NCI-H2107 (cell line): ENCODE results near the gene SLC25A47.
"Not testable (repeated sequence)": the region's sequence is repeated elsewhere in the genome, so short reads cannot be mapped to it uniquely, and the experiment has no call there.

Experiments used
- DNase-seq: peaks from one replicate; lab custom pipeline; 2025; lab: John Stamatoyannopoulos, UW

The SLC25A47 gene, protein sequence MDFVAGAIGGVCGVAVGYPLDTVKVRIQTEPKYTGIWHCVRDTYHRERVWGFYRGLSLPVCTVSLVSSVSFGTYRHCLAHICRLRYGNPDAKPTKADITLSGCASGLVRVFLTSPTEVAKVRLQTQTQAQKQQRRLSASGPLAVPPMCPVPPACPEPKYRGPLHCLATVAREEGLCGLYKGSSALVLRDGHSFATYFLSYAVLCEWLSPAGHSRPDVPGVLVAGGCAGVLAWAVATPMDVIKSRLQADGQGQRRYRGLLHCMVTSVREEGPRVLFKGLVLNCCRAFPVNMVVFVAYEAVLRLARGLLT

DNA sequence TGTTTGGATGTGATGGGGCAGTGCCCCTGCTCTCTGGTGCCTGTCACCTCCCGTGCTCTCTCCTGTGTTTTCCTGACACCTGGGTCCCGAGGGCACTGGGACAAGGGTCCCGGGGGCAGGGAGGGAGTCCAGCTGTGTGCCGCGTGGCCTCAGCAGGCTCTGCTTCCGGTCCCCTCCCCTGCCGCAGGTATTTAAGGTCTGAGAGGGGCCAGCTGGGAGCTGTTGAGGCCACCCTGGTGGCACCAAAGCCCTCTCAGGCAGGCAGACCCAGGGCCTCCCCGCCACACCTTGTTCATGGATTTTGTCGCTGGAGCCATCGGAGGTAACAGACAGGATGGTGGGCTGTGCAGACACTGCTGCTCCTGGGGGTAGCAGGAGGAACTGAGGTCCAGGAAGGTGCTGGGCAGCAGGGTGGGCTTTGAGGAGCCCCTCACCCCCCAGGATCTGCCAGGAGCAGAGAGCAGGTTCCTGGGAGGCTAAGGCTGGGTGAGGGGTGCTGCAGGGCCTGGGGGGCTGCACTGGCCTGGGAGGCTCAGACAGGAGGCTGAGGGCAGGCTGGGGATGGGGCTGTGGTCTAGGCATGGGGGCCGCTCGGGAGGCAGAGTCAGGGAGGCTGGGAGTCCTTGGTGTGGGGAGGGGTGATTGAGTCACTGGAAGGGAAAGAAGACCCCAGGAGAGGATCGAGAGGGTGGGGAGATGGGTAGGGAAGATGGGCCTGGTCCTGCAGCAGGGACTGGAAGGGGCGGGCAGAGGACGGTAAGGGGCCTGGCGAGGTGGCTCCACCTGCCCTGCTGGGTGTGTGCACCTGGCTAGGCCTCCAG, at the start of gene SLC25A47:
Gene SLC25A47, plus strand, starts transcription at position 219 of the 821 bp plus-strand sequence. Its CDS starts 76 bp downstream, at position 295.
- no peak for DNase-seq

DNA sequence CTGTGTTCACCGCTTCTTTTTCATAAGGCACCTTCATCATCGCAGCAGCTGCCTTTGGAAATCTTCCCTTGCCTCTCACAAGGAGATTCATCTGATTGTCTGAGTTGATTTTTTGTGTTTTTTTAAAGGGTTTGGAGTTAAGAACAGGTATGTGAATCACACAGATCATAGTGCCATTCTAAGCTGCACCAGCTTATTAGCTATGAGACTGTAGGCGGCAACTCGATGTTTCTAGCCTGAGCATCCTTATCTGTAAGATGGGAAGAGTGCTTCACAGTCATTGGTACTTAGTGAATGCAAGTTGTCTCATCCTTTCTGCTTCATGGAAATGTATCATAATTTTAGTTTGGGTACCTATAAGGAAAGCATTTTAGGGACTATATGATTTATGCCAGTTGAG, 48.9 kb upstream of the SLC25A47 start:
- DNase-seq: no peak

DNA sequence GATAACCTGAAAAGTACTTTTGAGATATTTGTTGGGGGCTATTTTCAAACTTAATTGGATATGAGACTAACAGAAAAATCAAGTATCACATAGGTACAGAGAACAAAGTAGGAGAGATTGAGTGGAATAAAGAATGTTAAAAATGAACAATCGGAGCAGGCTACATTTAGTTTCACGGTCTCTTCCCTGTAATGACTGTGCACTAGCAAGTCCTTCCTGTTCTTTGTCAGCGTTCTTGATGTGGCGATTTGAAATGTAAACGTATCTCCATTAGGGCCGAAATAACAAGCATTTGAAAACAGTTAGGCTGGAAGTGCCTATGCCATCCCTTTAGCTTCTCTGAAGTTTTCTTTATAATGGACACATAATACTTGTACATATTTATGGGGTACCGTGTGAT, 47.9 kb upstream of the SLC25A47 start:
- no peak for DNase-seq

DNA sequence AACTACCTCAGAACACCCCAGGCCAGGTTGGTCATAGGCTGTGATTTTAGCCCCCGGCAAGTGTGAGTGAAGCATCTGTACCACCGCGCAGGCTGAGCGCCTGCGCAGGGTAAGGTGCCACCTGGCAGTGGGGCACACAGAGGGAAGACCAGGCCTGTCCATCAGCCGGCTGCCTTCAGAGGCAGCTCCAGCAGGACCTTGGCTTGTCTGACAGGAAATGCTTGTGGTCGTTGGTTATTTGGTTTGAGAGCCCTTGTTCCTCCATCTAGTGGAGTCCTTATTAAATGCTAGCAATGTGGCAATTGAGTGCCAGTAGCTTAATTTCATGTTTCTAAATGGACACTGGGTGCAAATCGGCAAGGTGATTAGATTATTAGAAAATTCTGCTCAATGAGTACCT, 44.4 kb upstream of the SLC25A47 start:
- no peak for DNase-seq

DNA sequence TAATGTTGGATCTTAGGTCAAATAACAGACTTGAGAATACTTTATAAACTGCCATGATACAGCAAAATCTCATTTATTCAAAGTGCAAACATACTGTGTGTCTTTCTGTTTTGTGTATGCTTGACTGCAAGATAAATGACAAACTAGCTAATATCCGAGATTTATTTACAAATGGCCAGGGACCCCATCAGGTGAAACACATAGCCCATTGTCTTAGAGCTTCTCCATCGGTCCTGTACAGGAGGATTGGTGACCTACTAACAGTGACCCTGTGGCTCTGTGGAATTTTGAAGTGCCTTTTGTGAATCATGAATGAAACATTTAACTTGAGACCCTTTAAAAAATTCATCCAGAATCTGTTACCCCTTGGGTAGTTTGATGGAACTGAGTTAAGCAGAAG, 44.0 kb upstream of the SLC25A47 start:
- no peak for DNase-seq

DNA sequence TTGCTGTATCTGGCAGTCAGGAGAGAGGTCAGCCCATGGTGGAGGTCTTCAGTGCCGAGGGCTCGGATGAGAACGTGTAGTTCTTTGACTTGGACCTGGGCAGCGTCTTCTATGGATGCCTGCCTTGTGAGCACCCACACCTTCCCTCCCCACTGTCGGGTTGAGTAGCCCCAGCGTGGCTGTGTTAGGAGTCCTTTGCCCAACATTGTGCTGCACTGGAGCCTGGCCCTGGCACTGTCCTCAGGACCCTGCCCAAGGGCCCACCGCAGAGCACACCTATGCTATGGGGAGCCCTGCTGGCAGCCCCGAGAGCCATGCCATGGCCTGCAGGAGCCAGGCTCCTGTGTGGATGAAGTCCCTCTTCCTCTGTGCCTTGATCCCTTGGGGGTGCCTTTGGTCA, 43.6 kb upstream of the SLC25A47 start:
- DNase-seq: no peak

DNA sequence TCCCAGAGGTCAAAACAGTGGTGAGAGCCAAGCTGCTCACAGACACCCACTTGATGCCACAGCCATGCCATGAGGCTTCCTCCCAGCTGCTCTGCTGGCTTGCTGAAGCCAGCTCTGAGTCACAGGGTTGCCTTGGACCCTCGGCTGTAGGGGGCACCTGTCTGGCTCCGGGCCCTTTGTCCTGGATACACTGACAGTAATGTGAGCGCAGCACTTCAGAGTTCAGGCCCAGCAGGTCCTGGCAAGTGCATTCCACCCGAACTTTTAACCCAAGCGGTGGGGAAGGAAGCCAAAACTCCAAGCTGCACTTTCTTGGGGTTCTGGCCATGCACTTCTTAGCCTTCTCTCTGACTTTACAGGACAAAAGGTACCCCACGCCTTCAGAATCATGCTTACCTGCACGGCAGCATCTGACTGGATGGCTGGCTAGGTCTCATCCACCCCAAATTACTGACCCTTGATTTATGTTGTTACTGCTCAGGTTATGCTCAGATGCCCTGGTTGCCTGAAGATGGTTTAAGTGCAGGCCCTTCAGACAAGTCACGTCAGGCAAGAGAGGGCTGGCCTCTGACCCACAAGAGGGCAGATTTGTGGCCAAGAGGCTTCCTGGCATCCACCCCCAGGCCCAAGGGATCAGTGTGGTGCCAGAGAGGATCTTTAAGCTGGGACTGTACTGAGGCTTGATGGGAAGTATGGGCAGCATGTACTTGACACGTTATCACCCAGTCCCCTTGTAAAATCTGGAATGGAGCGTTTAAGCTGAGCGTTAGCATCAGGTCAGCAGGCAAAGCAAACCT, 41.7 kb upstream of the SLC25A47 start:
- DNase-seq: no peak

DNA sequence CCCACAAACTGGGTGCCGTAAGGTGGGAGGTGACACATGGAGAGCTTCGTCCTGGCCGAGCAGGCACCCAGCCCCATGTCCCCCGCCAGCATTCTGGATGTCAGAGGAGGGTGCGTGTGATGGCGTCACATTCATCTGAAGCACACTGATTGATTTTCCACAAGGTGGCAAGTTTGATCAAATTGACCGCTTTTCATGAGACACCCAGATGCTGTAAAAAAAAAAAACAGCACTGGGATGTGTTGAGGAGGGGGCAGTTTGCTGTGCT, 41.1 kb upstream of the SLC25A47 start:
- DNase-seq: no peak

DNA sequence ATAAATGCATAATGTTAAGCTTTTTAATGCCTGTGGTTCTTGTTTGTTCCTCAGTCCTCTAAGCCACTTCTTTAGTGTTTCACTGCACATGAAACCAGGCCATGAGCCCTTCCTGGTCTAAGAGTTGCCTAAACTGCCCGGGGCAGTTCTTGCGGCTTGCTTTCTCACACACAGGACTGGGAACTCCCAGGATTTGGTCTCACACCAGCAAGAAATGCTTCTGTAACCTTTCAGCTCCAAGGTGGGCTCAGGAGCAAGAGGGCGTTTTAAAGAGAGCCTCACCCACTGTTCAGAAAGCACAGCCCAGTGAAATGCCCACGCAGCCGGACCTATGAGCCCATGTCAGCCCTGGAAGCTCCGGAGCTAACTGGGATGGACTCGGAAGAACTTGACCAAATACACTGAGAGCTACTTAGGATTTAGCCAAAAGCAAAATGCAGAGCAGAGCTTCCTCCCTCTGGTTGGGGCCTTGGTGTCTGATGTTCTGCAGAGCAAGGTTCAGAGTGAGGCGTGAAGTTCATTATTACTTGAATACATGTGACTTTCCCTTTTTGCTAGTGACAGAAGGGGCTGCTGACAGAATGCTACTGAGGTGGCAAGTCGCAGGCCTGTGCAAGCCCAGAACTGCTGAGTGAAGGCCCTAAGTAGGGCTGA, 40.2 kb upstream of the SLC25A47 start:
- DNase-seq: no peak

DNA sequence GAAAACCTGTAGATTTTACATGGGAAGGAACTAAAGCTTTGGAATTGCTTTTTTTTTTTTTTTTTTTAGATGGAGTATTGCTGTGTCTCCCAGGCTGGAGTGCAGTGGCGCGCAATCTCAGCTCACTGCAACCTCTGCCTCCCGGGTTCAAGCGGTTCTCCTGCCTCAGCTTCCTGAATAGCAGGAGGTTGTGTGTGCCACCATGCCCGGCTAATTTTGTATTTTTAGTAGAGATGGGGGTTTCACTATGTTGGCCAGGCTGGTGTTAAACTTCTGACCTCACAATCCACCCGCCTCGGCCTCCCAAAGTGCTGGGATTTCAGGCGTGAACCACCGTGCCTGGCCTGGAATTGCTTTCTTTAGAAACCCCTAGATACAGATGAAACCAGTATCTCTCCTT, 39.7 kb upstream of the SLC25A47 start:
- DNase-seq: not testable (repeated sequence)

DNA sequence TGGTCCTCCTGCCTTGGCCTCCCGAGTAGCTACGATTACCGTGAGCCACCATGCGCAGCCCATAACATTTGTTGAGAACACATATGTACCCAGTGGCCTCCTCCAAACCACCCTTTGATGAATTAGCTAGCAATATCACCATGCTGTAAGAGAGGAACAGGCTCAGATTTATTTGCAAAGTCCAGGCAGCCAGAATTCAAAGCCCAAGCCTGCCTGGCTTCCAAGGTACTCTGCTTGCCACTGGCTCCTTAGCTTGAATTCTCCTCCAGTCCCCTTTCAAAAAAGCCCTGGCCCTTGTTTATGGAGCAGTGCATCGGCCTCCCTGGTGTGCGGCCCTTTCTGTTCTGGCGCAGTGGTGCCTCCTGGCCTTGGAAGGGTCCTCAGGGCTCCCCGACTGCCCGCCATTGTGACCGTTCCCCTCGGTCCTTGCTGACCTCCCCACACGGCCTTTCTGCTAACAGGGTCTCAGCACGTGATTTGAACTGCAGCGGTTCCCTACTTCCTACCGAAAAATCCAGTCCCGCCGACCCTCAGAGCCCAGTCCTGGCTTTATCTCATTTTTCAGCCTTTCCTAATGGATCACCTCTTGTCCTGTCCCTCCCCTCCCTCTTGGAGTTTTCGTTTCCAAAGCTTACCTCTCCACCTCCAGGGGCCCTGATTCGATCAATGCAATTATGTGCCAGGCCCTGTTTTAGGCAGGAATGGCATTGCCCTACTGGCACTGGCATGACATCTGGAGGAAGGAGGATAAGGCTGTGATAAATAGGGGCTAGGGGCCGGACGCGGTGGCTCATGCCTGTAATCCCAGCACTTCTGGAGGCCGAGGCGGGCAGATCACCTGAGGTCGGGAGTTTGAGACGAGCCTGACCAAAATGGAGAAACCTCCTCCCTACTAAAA, 38.9 kb upstream of the SLC25A47 start:
- no peak for DNase-seq

DNA sequence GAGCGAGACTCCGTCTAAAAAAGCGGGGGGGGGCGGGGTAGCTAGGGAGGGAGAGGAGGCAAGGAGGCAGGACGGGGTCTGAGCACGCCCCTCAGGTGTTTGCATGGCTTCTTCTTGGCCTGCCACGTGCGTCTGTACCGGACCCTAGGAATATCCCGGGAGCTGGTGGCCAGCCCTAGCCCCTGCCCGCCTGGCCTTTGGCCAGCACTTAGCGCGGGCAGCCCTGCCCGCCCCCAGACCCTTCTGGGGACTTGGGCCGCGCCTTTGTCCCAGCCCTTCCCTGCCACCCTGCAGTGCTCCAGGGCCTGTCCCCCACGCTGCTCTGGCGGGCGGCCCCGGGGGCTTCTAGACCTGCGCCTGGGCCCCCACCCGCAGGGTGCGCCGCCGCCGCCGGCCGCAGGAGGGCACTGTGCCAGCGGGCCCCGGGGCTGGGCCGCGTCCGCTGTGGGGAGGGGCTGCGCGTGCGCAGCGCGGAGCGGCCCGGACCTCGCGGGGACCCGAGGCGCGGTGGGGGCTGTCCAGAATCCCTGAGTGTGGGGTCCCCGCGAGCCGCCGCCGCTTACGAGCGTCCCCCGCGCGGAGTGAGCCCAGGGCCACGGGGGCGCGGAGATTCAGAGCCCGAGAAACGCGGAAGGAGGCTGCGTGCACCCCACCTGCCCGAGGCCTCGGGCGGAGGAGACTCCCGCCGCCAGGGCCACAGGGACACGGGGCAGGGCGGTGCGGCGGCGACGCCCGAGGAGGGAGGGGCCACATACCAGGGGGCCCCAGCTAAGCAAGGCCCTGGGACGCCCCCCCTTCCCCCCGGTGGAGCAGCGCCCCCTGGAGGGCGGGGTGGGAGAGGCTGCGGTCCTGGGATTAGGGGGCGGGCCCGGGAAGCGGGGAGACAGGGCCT, 37.9 kb upstream of the SLC25A47 start:
- DNase-seq: peak; percentile 83

DNA sequence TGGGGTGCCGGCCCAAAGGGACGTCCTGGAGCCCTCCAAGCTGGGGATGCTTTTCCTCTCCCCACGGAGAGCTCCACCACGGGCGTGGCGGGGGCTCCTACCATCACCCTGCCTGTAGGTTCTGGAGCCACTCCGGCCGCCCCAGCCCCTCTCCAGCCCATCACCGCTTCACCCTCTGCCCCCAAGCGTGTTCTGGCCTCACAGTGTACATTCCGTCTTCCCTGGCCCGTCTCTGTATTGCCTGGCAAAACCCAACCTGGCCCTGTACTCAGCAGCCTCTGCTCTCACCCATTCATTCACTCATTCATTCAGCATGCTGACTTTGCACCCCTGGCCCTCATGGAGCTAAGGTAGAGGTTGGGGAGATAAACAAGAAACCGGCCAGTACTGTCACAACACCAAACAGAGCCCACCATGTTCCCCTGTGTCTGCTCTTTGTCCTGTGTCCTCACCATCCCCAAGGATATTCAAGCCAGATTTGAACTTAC, 37.2 kb upstream of the SLC25A47 start:
- DNase-seq: no peak

DNA sequence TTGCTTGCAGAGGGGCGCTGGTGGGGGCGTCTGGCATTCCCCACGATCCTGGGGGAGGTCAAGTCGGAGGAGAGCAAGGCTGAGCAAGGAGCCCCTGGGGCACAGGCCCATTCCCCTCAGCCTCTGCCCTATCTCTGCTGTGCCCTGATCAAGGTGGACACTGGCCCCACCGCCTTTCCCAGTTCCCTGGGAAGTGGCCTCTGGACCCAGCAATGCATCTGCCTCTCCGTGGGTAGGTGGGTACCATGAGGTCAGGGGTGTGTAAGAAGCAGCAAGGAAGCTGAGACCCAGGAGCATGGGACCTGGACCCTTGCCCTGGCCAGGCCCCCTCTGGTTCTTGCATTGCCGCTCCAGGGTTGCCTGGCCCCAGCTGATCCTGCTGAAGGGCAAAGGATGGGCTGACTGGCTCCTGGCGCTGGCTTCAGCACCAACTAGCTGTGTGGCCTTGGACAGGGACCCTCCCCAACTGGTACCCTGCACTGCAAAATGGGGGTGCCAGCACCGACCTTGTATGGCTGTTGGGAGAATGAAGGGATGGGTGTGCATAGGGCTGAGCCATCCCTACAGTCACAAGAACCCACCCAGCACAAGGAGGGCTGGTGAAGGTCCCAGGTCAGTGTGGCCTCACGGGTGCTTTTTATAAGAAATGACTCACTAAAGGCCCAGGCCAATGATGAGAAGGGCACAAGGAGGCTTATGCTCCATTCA, 36.5 kb upstream of the SLC25A47 start:
- no peak for DNase-seq

DNA sequence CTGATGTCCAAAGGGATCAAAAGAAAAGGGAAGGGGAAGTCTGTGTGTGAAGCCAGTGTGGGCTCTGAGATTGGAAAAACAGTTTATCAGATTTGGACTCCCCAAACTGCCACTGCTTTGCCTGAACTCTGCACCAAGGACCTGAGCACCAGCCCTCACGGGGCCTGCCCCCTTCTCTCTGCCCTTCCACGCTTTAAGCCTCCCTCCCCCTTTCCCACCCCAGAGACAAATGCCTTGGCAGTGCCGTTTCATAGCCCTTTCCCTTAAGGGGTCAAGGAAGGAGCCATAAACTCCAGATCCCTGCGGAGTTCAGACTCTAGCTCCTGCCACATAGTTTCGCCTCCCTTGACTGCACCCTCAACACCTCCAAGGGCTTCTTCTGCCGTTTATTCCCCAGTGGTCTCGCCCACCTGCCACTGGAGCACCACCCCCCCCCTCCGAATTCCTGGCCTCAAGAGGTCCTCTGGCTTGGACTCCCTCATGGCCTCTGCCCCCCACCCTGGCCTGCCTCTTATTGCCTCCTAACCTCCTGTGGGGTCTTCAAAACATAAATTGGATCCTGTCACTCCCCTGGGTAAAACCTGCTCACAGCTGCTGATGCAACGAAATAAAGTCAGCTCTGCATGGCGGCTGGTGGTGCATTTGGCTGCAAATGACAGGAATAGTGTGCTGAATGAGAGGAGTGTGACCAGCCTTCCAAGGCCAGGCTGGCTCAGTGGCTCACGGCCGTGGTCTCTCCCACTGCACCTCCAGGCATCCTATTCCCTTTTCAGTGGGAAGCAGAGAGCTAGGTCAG, 35.7 kb upstream of the SLC25A47 start:
- no peak for DNase-seq

DNA sequence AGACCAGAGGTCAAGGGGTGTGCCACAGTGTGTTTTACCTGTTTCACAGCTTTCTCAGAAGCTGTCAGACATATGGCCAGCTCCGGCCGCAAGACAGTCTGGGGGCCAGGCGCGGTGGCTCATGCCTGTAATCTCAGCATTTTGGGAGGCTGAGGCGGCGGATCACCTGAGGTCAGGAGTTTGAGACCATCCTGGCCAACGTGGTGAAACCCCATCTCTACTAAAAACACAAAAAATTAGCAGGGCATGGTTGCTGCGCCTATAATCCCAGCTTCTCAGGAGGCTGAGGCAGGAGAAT, 35.2 kb upstream of the SLC25A47 start:
- not testable (repeated sequence) for DNase-seq

DNA sequence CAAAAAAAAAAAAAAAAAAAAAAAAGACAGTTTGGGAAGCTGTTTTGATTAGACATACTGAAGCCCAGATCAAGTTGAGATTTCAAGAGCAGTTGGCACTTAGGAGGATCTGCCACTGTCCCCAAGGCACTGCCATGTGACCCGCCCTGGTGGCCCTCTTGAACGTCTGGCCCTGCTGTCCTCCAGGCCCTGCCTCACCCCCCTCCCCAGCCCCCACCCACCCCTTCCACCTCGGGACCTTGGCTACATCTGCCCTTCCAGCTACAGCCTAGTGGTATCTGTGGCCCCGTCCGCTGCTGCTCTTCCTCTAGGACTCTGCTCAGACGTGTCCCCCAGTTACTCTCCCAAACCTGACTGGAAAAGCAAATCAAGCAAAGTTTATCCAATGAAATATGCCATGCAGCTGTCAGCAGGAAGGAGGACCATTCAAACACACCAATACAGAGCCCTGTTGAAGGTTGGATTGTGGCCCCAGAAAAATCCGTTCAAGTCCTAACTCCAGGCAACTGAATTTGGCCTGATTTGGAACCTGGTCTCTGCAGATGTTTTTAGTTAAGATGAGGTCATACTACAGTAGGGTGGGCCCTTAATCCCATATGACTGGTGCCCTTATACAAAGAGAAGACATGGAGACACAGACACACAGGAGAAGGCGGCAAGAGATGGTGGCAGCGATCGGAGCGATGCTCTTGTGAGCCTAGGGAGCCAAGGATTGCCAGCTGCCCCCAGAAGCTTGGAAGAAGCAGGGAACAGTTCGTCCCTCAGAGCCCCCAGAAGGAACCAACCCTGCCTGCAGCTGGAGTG, 34.6 kb upstream of the SLC25A47 start:
- no peak for DNase-seq
